H1 (cell line): ENCODE data around the gene TEAD1. TPM values are rescaled to one million over a fixed set of nuclear protein-coding genes. Genes with fewer than 3 reads are reported as not detected.

Source experiments
- BCL11A ChIP-seq, 2 experiments: IDR thresholded peaks; one replicate each; pipeline ENCODE4 v1.6.1; 2011; ENCODE audit warnings: low read depth in 2 of 2, low read length in 2 of 2, mild to moderate bottlenecking in 2 of 2
- CTBP2 ChIP-seq: IDR thresholded peaks from 2 replicates; pipeline ENCODE4 v1.7.0; 2011; ENCODE audit warnings: borderline replicate concordance, mild to moderate bottlenecking, moderate library complexity, mixed read lengths, low read length; ENCODE audit not compliant: insufficient read depth, insufficient read length
- KDM4A ChIP-seq: IDR thresholded peaks from one replicate; pipeline ENCODE4 v1.7.1; 2012; ENCODE audit warnings: low read depth, mild to moderate bottlenecking, moderate library complexity, low read length, inconsistent platforms; ENCODE audit not compliant: severe bottlenecking
- MAFK ChIP-seq: IDR thresholded peaks from 2 replicates; pipeline ENCODE4 v1.6.1; 2012; ENCODE audit warnings: low read depth, mild to moderate bottlenecking, improper control_type of control experiment, low read length
- NANOG ChIP-seq: IDR thresholded peaks from 2 replicates; pipeline ENCODE4 v1.6.1; 2011; ENCODE audit warnings: low read length, low read depth, mild to moderate bottlenecking, inconsistent platforms; ENCODE audit not compliant: insufficient read depth, poor library complexity, severe bottlenecking
- RAD21 ChIP-seq, 2 experiments: IDR thresholded peaks in 1 of 2; conservative IDR thresholded peaks in 1 of 2; 2 replicates each; pipeline ENCODE4 v1.6.1; 2011; ENCODE audit warnings: low read depth in 2 of 2, low read length in 2 of 2, improper control_type of control experiment in 1 of 2, inconsistent platforms in 1 of 2, mild to moderate bottlenecking in 1 of 2, moderate library complexity in 1 of 2
- RNF2 ChIP-seq: fragments of 200-900, 300-1000 bp; sonication (generic); IDR thresholded peaks from 2 replicates; pipeline ENCODE4 v1.7.1; 2016; ENCODE audit warnings: borderline replicate concordance, low read depth, mild to moderate bottlenecking, antibody characterized with exemption, low read length; ENCODE audit not compliant: poor library complexity, severe bottlenecking; ENCODE audit errors: missing control alignments
- TCF12 ChIP-seq: IDR thresholded peaks from 2 replicates; pipeline ENCODE4 v1.6.1; 2011; ENCODE audit warnings: low read depth, mild to moderate bottlenecking, low read length
- TEAD4 ChIP-seq: IDR thresholded peaks from 2 replicates; pipeline ENCODE4 v1.6.1; 2012; ENCODE audit warnings: low read depth, low read length, inconsistent platforms, mixed read lengths
- YY1 ChIP-seq: IDR thresholded peaks from 2 replicates; pipeline ENCODE4 v1.6.1; 2011; ENCODE audit warnings: low read depth, mild to moderate bottlenecking, low read length
- polyA plus RNA-seq, 7 experiments: library from polyadenylated mRNA; depleted of rRNA in 3 of 7; stranded (reverse) in 5 of 7; unstranded in 2 of 7; fragments of >200 nt in 5 of 7; fragments of 200-250 nt in 2 of 7; gene quantifications; 1 replicate in 5 of 7; 2 replicates in 1 of 7; 4 replicates in 1 of 7; pipeline versions ENCODE4 v1.2.1 to v1.2.3, GENCODE V29; 2011 to 2013; ENCODE audit warnings: missing spikeins in 2 of 7, mixed read lengths in 2 of 7
- total RNA-seq: library from RNA; stranded (reverse); fragmentation: NEBNext Ultra II Directional; extraction: Animal tissue kit (Norgen Biotek cat#: 25700); gene quantifications from 2 replicates; pipeline ENCODE4 v1.2.1, GENCODE V29; 2021
- TF ChIP-seq, protein P1 (sequence below): fragments of 300-600 bp; sonication (generic); IDR thresholded peaks from 2 replicates; pipeline ENCODE4 v1.7.1; 2012; ENCODE audit warnings: low read length, moderate library complexity, mild to moderate bottlenecking, inconsistent platforms; ENCODE audit not compliant: insufficient replicate concordance

TEAD1 gene
- total and polyA plus RNA-seq, 2 of the 8 experiments (the other 6 are each of a cell fraction or from before 2014, with no cell fraction given) = 15.6 to 67.4 TPM

DNA sequence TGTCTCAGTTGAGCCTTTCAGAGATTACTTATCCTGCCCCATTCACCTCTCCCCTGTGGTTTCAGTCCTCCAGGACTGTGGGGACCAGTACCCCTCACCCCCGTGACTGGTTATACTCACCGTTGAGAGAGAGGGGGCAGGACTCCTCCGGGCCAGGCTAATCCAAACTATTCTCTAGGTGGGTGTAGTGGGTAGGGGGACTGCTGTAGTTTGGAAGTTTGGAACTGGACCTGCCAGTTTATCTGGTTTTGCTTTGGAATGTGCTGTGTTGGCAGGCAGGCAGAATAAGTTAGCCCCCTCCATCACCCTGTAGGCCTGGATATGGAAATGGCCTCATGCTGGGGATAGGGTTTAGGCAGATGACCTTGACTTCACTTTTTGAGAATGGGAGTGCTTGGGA, 13.5 kb downstream of the TEAD1 start (continued):
- TF ChIP-seq, protein P1, sequence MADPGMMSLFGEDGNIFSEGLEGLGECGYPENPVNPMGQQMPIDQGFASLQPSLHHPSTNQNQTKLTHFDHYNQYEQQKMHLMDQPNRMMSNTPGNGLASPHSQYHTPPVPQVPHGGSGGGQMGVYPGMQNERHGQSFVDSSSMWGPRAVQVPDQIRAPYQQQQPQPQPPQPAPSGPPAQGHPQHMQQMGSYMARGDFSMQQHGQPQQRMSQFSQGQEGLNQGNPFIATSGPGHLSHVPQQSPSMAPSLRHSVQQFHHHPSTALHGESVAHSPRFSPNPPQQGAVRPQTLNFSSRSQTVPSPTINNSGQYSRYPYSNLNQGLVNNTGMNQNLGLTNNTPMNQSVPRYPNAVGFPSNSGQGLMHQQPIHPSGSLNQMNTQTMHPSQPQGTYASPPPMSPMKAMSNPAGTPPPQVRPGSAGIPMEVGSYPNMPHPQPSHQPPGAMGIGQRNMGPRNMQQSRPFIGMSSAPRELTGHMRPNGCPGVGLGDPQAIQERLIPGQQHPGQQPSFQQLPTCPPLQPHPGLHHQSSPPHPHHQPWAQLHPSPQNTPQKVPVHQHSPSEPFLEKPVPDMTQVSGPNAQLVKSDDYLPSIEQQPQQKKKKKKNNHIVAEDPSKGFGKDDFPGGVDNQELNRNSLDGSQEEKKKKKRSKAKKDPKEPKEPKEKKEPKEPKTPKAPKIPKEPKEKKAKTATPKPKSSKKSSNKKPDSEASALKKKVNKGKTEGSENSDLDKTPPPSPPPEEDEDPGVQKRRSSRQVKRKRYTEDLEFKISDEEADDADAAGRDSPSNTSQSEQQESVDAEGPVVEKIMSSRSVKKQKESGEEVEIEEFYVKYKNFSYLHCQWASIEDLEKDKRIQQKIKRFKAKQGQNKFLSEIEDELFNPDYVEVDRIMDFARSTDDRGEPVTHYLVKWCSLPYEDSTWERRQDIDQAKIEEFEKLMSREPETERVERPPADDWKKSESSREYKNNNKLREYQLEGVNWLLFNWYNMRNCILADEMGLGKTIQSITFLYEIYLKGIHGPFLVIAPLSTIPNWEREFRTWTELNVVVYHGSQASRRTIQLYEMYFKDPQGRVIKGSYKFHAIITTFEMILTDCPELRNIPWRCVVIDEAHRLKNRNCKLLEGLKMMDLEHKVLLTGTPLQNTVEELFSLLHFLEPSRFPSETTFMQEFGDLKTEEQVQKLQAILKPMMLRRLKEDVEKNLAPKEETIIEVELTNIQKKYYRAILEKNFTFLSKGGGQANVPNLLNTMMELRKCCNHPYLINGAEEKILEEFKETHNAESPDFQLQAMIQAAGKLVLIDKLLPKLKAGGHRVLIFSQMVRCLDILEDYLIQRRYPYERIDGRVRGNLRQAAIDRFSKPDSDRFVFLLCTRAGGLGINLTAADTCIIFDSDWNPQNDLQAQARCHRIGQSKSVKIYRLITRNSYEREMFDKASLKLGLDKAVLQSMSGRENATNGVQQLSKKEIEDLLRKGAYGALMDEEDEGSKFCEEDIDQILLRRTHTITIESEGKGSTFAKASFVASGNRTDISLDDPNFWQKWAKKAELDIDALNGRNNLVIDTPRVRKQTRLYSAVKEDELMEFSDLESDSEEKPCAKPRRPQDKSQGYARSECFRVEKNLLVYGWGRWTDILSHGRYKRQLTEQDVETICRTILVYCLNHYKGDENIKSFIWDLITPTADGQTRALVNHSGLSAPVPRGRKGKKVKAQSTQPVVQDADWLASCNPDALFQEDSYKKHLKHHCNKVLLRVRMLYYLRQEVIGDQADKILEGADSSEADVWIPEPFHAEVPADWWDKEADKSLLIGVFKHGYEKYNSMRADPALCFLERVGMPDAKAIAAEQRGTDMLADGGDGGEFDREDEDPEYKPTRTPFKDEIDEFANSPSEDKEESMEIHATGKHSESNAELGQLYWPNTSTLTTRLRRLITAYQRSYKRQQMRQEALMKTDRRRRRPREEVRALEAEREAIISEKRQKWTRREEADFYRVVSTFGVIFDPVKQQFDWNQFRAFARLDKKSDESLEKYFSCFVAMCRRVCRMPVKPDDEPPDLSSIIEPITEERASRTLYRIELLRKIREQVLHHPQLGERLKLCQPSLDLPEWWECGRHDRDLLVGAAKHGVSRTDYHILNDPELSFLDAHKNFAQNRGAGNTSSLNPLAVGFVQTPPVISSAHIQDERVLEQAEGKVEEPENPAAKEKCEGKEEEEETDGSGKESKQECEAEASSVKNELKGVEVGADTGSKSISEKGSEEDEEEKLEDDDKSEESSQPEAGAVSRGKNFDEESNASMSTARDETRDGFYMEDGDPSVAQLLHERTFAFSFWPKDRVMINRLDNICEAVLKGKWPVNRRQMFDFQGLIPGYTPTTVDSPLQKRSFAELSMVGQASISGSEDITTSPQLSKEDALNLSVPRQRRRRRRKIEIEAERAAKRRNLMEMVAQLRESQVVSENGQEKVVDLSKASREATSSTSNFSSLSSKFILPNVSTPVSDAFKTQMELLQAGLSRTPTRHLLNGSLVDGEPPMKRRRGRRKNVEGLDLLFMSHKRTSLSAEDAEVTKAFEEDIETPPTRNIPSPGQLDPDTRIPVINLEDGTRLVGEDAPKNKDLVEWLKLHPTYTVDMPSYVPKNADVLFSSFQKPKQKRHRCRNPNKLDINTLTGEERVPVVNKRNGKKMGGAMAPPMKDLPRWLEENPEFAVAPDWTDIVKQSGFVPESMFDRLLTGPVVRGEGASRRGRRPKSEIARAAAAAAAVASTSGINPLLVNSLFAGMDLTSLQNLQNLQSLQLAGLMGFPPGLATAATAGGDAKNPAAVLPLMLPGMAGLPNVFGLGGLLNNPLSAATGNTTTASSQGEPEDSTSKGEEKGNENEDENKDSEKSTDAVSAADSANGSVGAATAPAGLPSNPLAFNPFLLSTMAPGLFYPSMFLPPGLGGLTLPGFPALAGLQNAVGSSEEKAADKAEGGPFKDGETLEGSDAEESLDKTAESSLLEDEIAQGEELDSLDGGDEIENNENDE = no peak
- TF ChIP-seq BCL11A (IDR thresholded peaks at IDR 0.05; ENCODE audit: low read depth in 2 of 2, low read length in 2 of 2) (peak; percentile 78 to 92), TCF12 (peak; percentile 99), MAFK (peak; percentile 87), YY1 (peak; percentile 74), KDM4A (no peak), NANOG (peak; percentile 58), RAD21 (IDR thresholded peaks at IDR 0.05 in 1 of 2, conservative IDR thresholded peaks at IDR 0.05 in 1 of 2; ENCODE audit: low read depth in 2 of 2, low read length in 2 of 2) (peak; percentile 39 to 56), CTBP2 (peak; percentile 67), TEAD4 (peak; percentile 93), RNF2 (no peak)
